ENCODE data around the gene RMC1. TPM values are rescaled to one million over a fixed set of nuclear protein-coding genes. Genes with fewer than 3 reads are reported as not detected.

The RMC1 gene
- total and polyA plus RNA-seq, 2 of the 13 experiments (the other 11 are each of a cell fraction or from before 2014, with no cell fraction given): 9.4 to 19.5 TPM

DNA sequence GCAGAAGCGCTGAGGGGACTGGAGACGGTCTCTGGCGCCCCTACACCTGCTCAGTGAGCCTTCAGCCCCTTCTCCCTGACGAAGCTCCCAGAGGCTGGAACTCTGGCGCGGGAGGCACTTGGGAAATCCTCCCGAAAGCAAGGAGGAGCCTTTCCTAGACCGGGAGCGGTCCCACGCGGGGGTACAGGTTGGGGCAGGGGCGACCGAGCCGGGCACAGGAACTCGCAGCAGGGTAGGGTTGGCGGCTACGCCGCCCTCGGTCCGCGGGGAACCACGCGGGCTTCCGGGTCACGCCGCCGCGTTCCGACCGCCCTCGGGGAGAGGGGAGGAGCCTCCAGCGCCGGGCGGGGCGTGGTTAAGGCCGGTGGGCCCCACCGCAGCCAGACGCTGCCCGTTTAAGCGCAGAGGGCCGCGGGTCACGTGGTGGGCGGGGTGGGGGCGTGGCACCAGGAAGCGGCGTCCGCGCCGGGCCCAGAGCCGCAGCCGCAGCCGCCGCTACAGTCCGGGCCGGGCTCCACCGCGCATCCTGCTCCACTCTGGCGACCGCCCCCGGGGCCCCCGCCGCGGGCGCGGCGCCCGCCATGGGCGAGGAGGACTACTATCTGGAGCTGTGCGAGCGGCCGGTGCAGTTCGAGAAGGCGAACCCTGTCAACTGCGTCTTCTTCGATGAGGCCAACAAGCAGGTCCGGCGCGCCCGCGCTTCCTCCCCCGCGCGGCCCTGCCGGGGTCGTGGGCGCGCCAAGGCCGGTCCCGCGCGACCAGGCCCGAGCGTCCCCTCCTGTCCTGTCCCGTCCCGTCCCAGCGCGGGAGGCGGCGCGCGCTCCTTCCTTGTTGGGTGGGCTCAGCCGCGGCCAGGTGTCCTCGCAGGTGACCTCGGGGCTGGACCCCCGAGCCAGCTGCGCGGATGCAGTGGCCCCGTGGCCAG, at the start of gene RMC1 (continued):
- TF ChIP-seq MLXIP (CRISPR knock-in tag; IDR thresholded peaks at IDR 0.05; ENCODE audit: borderline replicate concordance) (no peak), GABPA (IDR thresholded peaks at IDR 0.05; ENCODE audit: low read depth, low read length) (peak; percentile 47; the same call in 1 of the 2 replicates), GABPA (CRISPR knock-in tag; IDR thresholded peaks at IDR 0.05; ENCODE audit: low read depth) (peak; percentile 47; the same call in 1 of the 2 replicates), SMARCE1 (IDR thresholded peaks at IDR 0.05; ENCODE audit: borderline replicate concordance) (no peak), HNRNPLL (IDR thresholded peaks at IDR 0.05; ENCODE audit: low read depth, low read length, poor library complexity, severe bottlenecking) (peak; percentile 64), THYN1 (CRISPR knock-in tag; IDR thresholded peaks at IDR 0.05; ENCODE audit: borderline replicate concordance, low read depth) (0 out of 2 replicates have a peak, but pooled peaks have one; percentile 34), SPEN (CRISPR knock-in tag; IDR thresholded peaks at IDR 0.05; ENCODE audit: low read depth) (peak; percentile 73; the same call in 1 of the 2 replicates), PITX1 (CRISPR knock-in tag; IDR thresholded peaks at IDR 0.05) (0 out of 2 replicates have a peak, but pooled peaks have one; percentile 31), DPF2 (CRISPR knock-in tag; IDR thresholded peaks at IDR 0.05; ENCODE audit: borderline replicate concordance, low read depth) (no peak), ARNT2 (CRISPR knock-in tag; IDR thresholded peaks at IDR 0.05; ENCODE audit: low read depth) (peak; percentile 91; the same call in 1 of the 2 replicates), RCOR2 (CRISPR knock-in tag; IDR thresholded peaks at IDR 0.05) (no peak), PAX8 (CRISPR knock-in tag; IDR thresholded peaks at IDR 0.05; ENCODE audit: borderline replicate concordance) (peak; percentile 79; the same call in 1 of the 2 replicates), ZNF615 (CRISPR knock-in tag; IDR thresholded peaks at IDR 0.05; ENCODE audit: borderline replicate concordance) (no peak), HIVEP1 (CRISPR knock-in tag; IDR thresholded peaks at IDR 0.05) (peak; percentile 64; the same call in 1 of the 2 replicates), ISL2 (CRISPR knock-in tag; IDR thresholded peaks at IDR 0.05) (no peak; the same call in 1 of the 2 replicates), THAP11 (CRISPR knock-in tag; IDR thresholded peaks at IDR 0.05) (no peak), KAT8 (CRISPR knock-in tag; IDR thresholded peaks at IDR 0.05) (peak; percentile 87), ZNF367 (CRISPR knock-in tag; IDR thresholded peaks at IDR 0.05; ENCODE audit: borderline replicate concordance) (no peak), ZNF138 (CRISPR knock-in tag; IDR thresholded peaks at IDR 0.05; ENCODE audit: low read depth) (no peak), GATAD1 (CRISPR knock-in tag; IDR thresholded peaks at IDR 0.05) (0 out of 2 replicates have a peak, but pooled peaks have one; percentile 44), KMT2A (CRISPR knock-in tag; IDR thresholded peaks at IDR 0.05) (peak; percentile 2; the same call in 1 of the 2 replicates), HNRNPL (IDR thresholded peaks at IDR 0.05; ENCODE audit: low read depth, low read length) (no peak), ETV6 (CRISPR knock-in tag; conservative IDR thresholded peaks at IDR 0.05) (0 out of 2 replicates have a peak, but pooled peaks have one; percentile 31)
- TF ChIP-seq, protein P1, sequence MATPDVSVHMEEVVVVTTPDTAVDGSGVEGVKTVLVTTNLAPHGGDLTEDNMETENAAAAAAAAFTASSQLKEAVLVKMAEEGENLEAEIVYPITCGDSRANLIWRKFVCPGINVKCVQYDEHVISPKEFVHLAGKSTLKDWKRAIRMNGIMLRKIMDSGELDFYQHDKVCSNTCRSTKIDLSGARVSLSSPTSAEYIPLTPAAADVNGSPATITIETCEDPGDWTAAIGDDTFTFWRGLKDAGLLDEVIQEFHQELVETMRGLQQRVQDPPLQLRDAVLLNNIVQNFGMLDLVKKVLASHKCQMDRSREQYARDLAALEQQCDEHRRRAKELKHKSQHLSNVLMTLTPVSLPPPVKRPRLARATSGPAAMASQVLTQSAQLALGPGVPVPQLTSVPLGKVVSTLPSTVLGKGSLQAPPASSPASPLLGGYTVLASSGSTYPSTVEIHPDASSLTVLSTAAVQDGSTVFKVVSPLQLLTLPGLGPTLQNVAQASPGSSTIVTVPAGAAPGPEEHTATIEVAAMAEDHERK (CRISPR knock-in tag; IDR thresholded peaks at IDR 0.05; ENCODE audit: low read depth): no peak
- TF ChIP-seq, protein P2, sequence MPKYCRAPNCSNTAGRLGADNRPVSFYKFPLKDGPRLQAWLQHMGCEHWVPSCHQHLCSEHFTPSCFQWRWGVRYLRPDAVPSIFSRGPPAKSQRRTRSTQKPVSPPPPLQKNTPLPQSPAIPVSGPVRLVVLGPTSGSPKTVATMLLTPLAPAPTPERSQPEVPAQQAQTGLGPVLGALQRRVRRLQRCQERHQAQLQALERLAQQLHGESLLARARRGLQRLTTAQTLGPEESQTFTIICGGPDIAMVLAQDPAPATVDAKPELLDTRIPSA (CRISPR knock-in tag; IDR thresholded peaks at IDR 0.05; ENCODE audit: borderline replicate concordance): 0 out of 2 replicates have a peak, but pooled peaks have one; percentile 78

All from HepG2 (cell line).